Activated CD4-positive, alpha-beta T cell treated with anti-CD3 and anti-CD28 coated beads for 24 hours (primary cell): ENCODE measurements around the gene PCDH15.
"Not testable (repeated sequence)": the region's sequence is repeated elsewhere in the genome, so short reads cannot be mapped to it uniquely, and the experiment has no call there.

ENCODE experiments used
- DNase-seq, 2 donors: peaks; one replicate each; pipeline ENCODE4 v3.0.0-alpha.2; 2020; ENCODE audit warnings: low read depth in 2 of 2

The PCDH15 gene

DNA sequence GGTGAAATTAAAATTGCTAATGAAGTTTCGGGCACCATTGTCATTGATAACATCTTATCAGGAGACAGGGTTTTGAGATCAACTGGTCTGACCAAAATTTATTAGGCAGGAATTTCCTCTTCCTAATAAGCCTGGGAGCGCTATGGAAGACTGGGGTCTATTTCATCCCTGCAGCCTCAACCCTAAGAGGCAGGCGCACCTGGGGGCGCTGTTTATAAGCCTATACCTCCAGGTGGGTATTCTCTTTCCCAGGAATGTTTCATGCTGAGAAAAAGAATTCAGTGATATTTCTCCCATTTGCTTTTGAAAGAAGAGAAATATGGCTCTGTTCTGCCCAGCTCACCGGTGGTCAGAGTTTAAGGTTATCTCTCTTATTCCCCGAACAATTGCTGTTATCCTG is 406.4 kb downstream of the PCDH15 start:
- not testable (repeated sequence) for DNase-seq

- no peak for DNase-seq
Observed at GRCh38 chr10:54372179-54372578, 428.9 kb downstream of the PCDH15 start.

GRCh38 chr10:54368984-54369383 is 432.0 kb downstream of the PCDH15 start:
- no peak for DNase-seq

DNA sequence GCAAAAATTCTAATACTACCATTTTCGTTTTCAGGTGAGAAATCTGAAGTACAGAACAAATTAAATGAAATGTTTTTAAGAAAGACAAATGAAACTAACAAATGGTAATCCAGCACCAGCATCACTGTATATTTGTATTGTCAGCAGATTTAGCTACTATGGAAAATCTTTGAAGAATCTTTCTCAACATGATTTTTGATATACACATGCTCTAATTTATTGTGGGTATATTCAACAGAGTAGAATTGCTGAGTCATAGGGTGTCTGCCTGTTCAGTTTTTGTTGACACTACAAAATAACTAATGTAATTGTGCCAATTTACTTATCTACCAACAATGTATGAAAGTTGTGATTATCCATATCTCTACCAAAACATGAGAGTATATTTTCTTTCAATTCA is 437.6 kb downstream of the PCDH15 start:
- DNase-seq, result no peak

DNA sequence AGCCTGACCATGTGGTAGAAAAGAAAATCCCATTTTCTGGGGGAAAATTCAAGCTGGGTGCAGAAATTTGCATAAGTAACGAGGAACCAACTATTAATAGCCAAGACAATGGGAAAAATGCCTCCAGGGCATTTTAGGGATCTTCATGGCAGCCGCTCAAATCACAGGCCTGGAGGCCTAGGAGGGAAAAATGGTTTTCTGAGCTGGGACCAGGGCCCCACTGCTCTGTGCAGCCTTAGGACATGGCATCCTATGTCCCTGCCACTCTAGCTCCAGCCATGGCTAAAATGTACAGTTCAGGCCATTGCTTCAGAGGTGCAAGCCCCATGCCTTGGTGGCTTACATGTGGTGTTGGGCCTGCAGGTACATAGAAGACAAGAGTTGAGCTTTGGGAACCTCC is 459.0 kb downstream of the PCDH15 start:
- no peak for DNase-seq

DNA sequence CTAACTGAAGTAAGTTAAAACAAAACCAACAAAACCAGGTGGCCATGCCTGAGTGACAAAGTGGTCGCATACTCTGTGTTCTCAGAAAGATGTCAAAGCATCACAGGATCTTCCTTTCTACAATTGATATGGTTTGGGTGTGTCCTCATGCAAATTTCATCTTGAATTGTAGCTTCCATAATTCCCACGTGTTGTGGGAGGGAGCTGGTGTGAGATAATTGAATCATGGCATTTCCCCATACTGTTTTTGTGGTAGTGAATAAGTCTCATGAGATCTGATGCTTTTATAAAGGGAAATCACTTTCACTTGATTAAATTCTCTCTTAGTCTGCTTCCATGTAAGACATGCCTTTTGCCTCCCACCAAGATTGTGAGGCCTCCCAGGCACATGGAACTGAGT is 465.7 kb downstream of the PCDH15 start:
- DNase-seq, result no peak

- DNase-seq, result no peak
Observed at GRCh38 chr10:54319341-54319740, 481.7 kb downstream of the PCDH15 start.

GRCh38 chr10:54318470-54318869 is 482.6 kb downstream of the PCDH15 start:
- no peak for DNase-seq

- no peak for DNase-seq
Observed at GRCh38 chr10:54314430-54314829, 486.6 kb downstream of the PCDH15 start.

GRCh38 chr10:54284526-54285193 is 516.4 kb downstream of the PCDH15 start:
- DNase-seq, result no peak

DNA sequence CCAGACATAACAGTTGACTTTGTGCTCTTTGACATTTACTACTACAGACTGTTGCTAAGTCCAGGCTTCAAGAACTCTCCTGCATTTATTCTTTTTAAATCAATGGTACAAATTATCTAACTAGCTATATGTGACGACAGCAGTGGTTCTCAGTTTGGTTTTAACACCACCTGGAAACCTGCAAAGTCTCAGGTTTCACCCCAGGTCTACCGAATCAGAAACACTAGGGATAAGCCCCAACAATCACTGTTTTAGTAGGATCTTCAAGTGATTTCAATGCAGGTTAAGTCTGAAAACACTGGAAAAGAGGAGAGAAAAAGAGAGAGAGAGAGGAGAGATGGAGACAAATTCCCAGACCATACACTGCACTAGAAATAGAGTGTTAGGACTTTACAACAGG is 519.0 kb downstream of the PCDH15 start:
- DNase-seq, result no peak

DNA sequence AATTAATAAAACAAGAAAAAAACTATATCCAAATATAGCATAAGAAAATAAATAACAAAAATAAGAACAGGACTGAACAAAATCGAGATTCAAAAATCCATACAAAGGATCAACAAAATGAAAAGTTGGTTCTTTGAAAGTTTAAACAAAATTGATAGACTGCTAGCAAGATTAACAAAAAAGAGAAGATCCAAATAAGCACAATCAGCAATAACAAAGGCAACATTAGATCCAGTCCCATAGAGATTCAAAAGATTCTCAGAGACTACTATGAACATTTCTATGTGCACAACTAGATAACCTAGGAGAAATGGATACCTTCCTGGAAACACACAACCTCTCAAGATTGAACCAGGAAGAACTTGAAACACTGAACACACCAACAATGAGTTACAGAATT is 534.6 kb downstream of the PCDH15 start:
- no peak for DNase-seq

GRCh38 chr10:54262726-54263125 is 538.3 kb downstream of the PCDH15 start:
- no peak for DNase-seq

DNA sequence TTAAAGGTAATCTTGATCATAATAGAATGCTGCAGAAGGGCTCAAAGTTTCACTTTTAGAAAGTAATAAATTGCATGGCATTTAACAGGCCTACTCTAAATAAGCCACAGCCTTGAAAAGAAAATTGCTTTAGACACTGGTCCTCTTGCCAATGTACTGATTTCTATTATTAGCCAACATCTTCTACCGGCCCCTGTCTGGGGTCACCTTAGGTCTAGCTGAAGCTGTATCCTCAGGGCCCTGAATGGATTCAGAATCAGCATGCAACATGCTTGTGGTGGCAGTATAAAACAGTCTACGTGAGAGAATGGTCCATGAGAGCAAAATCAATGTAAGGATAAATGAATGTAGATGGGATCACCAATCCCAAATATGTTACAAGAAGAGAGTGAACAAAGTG is 541.9 kb downstream of the PCDH15 start:
- no peak for DNase-seq

- DNase-seq, result no peak
Observed at GRCh38 chr10:54234832-54235231, 566.2 kb downstream of the PCDH15 start.

- DNase-seq, result no peak
Observed at GRCh38 chr10:54203401-54203800, 597.6 kb downstream of the PCDH15 start.

- DNase-seq, result no peak
Observed at GRCh38 chr10:54198051-54198450, 603.0 kb downstream of the PCDH15 start.

GRCh38 chr10:54194806-54195205 is 606.2 kb downstream of the PCDH15 start:
- no peak for DNase-seq

DNA sequence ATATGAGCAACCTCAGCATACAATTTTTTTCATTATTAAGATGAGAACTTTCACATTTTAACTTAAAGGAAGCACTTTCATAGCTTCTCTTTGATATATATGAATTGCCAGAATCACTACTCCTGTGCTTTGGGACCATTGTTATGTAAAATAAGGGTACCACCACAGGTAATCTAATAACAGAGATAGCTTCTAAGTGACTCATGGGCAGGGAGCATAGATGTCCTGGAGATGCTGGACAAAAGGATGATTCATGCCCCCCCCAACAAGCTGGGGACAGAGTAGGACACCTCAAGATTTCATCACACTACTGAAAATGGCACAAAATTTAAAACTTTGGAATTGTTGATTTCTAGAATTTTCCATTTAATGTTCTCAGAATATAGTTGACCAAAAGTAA is 641.1 kb downstream of the PCDH15 start:
- no peak for DNase-seq

GRCh38 chr10:54148508-54148907 is 652.5 kb downstream of the PCDH15 start:
- no peak for DNase-seq

DNA sequence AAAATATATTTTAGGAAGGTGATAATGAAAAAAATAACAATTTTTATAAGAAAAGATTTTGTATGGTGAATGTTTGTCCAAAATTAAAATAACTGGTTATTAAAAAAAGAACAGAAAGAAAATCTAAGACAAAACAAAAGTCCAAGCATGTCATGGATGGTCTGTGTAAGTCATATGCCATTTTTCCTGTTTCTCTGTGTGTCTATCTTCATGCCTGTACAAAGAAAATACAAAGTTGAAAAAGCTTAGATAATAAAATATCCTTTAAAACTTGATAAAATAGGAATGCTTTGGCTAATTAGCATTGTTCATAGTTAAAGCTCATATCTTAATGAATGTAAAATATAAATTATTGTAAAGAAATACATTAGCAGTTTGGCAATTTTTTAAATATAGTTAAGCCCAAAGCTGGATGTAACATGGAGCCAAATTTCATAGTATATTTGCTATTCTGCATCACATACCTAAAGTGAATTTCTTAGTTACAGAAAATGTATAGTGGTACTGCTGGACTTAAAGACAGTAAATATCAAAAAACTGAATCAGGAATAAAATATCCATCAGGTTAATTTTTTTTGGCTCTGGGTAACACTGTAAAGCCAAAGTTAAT is 661.1 kb downstream of the PCDH15 start:
- DNase-seq, result no peak

- DNase-seq, result no peak
Observed at GRCh38 chr10:54137396-54137795, 663.6 kb downstream of the PCDH15 start.

DNA sequence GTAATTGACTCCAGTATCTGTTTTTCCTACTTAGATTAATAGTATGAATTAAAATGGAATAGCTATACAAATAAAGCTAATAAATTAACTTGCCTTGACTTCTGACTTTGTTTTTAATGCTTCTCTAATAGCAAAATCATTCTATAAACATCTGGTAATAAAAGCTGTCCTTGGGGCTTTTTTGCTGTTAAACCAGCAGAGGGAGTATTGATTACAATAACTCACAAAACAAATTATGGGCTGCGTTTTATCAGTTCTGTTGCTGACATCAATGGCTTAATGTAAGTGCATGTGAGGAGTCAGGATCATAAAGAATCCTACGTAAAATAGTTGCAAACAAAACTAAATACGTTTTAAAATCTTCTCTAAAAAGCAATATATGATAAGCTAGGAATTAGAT is 667.8 kb downstream of the PCDH15 start:
- no peak for DNase-seq

DNA sequence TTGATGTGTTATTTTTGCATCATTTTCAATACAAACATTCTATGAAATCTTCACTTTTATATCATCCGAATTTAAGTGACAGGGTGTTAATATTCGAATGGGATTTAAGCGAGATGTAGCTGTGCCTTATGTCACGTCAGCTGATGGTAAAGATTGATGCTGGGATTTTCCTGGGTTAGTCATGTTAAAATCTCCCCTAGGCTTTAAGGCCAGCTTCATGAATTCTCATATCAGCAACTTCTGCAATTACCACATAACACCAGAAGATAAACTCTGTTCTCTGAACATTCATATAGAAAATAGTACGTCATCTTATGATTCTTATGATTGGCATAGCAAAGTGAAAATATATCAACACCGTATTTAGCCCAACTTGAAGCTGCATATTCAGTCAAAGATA is 669.2 kb downstream of the PCDH15 start:
- no peak for DNase-seq
